NCI-H2196 (cell line): ENCODE data around the gene WIPF1.

Source experiments
- DNase-seq: peaks from one replicate; lab custom pipeline; 2025; ENCODE audit not compliant: unreplicated experiment; lab: John Stamatoyannopoulos, UW

WIPF1 gene

GRCh38 chr2:174599310-174599921 is 1.8 kb upstream of the WIPF1 start:
- DNase-seq, result no peak

- no peak for DNase-seq
Measured at GRCh38 chr2:174597009-174597344, 627 bp downstream of the WIPF1 start.

GRCh38 chr2:174595891-174596397 is 1.7 kb downstream of the WIPF1 start:
- DNase-seq, result no peak

- DNase-seq, result no peak
Measured at GRCh38 chr2:174595116-174595809, 2.3 kb downstream of the WIPF1 start.

GRCh38 chr2:174594456-174594855 is 3.1 kb downstream of the WIPF1 start:
- DNase-seq, result no peak

- DNase-seq, result no peak
Measured at GRCh38 chr2:174593574-174594203, 3.9 kb downstream of the WIPF1 start.

- DNase-seq, result no peak
Measured at GRCh38 chr2:174593041-174593440, 4.6 kb downstream of the WIPF1 start.

- no peak for DNase-seq
Measured at GRCh38 chr2:174591740-174592139, 5.9 kb downstream of the WIPF1 start.

GRCh38 chr2:174590928-174591648 is 6.5 kb downstream of the WIPF1 start:
- DNase-seq, result no peak

- no peak for DNase-seq
Measured at GRCh38 chr2:174590346-174590745, 7.3 kb downstream of the WIPF1 start.

- no peak for DNase-seq
Measured at GRCh38 chr2:174589334-174589733, 8.3 kb downstream of the WIPF1 start.

- no peak for DNase-seq
Measured at GRCh38 chr2:174588463-174588862, 9.1 kb downstream of the WIPF1 start.

GRCh38 chr2:174587579-174587978 is 10.0 kb downstream of the WIPF1 start:
- no peak for DNase-seq

GRCh38 chr2:174586418-174587295 is 10.9 kb downstream of the WIPF1 start:
- no peak for DNase-seq

- no peak for DNase-seq
Measured at GRCh38 chr2:174585657-174586252, 11.8 kb downstream of the WIPF1 start.

- DNase-seq, result peak; percentile 50
Measured at GRCh38 chr2:174585146-174585545, 12.5 kb downstream of the WIPF1 start.

- DNase-seq, result no peak
Measured at GRCh38 chr2:174581491-174581890, 16.1 kb downstream of the WIPF1 start.

GRCh38 chr2:174580951-174581350 is 16.7 kb downstream of the WIPF1 start:
- no peak for DNase-seq

- DNase-seq, result peak; percentile 8
Measured at GRCh38 chr2:174577967-174578589, 19.5 kb downstream of the WIPF1 start.
